Subcutaneous abdominal adipose tissue (tissue), 5 donors: Measurements from ENCODE around the gene CELA3A.
"Not testable (repeated sequence)": the region's sequence is repeated elsewhere in the genome, so short reads cannot be mapped to it uniquely, and the experiment has no call there.

Source experiments
- H3K27ac ChIP-seq: one replicate; pipeline ENCODE4 v1.7.0; 2013; ENCODE audit warnings: low read depth, mild to moderate bottlenecking, inconsistent platforms, low read length, moderate library complexity
- H3K27me3 ChIP-seq, 5 donors: one replicate each; pipeline ENCODE4 v1.7.0; 2013; ENCODE audit warnings: low read length in 5 of 5, inconsistent platforms in 1 of 5; ENCODE audit not compliant: control insufficient read depth in 5 of 5, insufficient read depth in 4 of 5
- H3K36me3 ChIP-seq, 5 donors: one replicate each; pipeline ENCODE4 v1.7.0; 2013; ENCODE audit warnings: low read length in 5 of 5; ENCODE audit not compliant: control insufficient read depth in 5 of 5, insufficient read depth in 5 of 5
- H3K4me1 ChIP-seq, 5 donors: one replicate each; pipeline ENCODE4 v1.7.0; 2013; ENCODE audit warnings: low read length in 5 of 5, mild to moderate bottlenecking in 3 of 5, moderate library complexity in 1 of 5; ENCODE audit not compliant: control insufficient read depth in 5 of 5, insufficient read depth in 5 of 5
- H3K4me3 ChIP-seq, 5 donors: one replicate each; pipeline ENCODE4 v1.7.0; 2013; ENCODE audit warnings: low read length in 5 of 5, low read depth in 1 of 5
- H3K9ac ChIP-seq, 5 donors: one replicate each; pipeline ENCODE4 v1.7.0; 2013; ENCODE audit warnings: low read length in 5 of 5, mild to moderate bottlenecking in 4 of 5, moderate library complexity in 3 of 5
- H3K9me3 ChIP-seq, 5 donors: one replicate each; pipeline ENCODE4 v1.7.0; 2013; ENCODE audit warnings: low read length in 5 of 5; ENCODE audit not compliant: control insufficient read depth in 5 of 5
- donor health status: healthy.
- donor health status: healthy.
- donor health status: healthy.
- donor health status: healthy.
- donor health status: healthy.

CELA3A gene

DNA sequence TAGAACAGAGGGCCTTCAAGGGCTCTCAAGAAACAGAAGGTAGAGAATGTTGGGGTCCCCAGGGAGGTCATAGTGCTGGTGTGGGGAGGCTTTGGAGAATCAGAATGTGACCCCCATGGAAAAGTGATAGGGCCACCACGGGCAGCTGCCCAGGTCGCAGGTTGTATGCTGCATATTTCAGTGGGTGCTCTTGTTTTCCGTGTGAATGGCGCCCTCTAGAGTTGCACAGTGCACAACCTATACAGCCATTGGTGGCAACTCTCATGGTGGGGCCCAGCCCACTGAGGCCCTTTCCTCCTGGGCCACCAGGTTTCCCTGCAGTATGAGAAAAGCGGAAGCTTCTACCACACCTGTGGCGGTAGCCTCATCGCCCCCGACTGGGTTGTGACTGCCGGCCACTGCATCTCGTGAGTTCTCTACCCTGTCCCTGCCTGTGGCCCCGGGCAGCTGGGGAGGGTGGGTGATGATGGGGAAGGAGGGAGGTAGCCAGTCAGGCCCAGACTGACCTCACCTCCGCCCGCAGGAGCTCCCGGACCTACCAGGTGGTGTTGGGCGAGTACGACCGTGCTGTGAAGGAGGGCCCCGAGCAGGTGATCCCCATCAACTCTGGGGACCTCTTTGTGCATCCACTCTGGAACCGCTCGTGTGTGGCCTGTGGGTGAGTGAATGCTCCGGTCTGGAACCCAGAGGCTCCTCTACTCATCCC, 20.8 kb upstream of the CELA3A start:
- not testable (repeated sequence) for H3K4me3 ChIP-seq, H3K27ac ChIP-seq, H3K9ac ChIP-seq, H3K4me1 ChIP-seq, H3K36me3 ChIP-seq, H3K27me3 ChIP-seq, H3K9me3 ChIP-seq

DNA sequence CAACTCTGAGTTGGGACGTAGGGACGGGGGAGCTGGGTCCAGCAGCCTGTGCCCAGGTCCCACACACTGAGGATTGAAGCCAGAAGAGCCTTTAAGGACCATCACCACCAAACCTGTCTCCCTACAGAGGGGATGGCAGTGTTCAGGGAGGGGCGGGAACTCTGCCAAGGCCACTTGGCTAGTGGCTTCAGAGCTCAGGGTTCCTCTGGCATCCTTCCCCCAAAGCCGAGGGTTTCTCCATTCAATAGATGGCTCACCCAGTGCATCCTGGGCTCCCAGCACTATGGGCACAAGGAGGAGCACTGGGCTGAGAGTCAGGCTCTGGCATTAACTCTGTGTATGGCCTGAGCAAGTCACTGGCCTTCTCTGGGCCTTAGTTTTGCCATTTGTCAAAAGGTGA, 20.2 kb upstream of the CELA3A start:
- H3K4me1 ChIP-seq, H3K4me3 ChIP-seq, H3K27ac ChIP-seq, H3K27me3 ChIP-seq, H3K9me3 ChIP-seq, H3K9ac ChIP-seq, H3K36me3 ChIP-seq: not testable (repeated sequence)

DNA sequence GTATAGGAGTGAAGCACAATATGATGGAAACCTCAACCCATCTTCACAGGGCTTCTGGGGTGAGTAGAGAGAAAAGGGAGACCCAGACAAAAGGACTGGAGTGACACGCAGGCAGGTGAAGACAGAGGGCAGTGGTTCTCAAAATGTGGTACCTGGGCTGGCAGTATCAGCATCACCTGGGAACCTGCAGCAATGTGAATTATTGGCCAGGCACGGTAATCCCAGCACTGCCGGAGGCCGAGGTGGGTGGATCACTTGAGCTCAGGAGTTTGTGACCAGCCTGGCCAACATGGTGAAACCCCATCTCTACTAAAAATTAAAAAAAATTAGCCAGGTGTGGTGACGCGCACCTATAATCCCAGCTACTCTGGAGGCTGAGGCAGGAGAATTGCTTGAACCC, 19.3 kb upstream of the CELA3A start:
- not testable (repeated sequence) for H3K4me1 ChIP-seq, H3K4me3 ChIP-seq, H3K27ac ChIP-seq, H3K9ac ChIP-seq, H3K27me3 ChIP-seq, H3K36me3 ChIP-seq, H3K9me3 ChIP-seq

DNA sequence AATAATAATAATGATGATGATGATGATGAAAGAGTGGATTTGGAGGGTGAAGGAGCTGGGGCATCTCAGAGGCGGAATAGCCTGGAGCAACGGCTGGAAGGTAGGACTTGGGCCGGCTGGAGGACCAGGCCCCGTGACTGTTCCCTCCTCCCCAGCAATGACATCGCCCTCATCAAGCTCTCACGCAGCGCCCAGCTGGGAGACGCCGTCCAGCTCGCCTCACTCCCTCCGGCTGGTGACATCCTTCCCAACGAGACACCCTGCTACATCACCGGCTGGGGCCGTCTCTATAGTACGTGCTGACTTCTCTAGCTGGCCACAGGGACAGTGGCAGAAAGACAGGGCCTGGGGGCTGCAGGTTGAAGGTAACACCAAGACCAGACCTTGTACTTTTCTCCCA, 17.9 kb upstream of the CELA3A start:
- not testable (repeated sequence) for H3K27me3 ChIP-seq, H3K9ac ChIP-seq

DNA sequence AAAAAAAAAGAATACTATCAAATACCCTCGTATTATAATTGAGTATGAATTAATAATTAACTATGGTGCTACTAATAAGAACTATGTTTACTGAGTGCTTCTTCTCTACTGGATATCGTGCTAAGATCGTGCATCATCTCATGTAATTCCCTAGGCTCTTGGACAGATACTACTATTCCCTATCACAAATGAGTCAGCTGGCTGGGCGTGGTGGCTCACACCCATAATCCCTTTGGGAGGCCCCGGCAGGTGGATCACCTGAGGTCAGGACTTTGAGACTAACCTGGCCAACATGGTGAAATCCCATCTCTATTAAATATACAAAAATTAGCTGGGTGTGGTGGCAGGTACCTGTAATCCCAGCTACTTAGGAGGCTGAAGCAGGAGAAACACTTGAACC, 15.6 kb upstream of the CELA3A start:
- not testable (repeated sequence) for H3K4me1 ChIP-seq, H3K9ac ChIP-seq, H3K4me3 ChIP-seq, H3K27me3 ChIP-seq, H3K36me3 ChIP-seq, H3K27ac ChIP-seq, H3K9me3 ChIP-seq

More for the DNA sequence above, 17.9 kb upstream of the CELA3A start:
- not testable (repeated sequence) for H3K27ac ChIP-seq, H3K36me3 ChIP-seq, H3K4me3 ChIP-seq, H3K9me3 ChIP-seq, H3K4me1 ChIP-seq

DNA sequence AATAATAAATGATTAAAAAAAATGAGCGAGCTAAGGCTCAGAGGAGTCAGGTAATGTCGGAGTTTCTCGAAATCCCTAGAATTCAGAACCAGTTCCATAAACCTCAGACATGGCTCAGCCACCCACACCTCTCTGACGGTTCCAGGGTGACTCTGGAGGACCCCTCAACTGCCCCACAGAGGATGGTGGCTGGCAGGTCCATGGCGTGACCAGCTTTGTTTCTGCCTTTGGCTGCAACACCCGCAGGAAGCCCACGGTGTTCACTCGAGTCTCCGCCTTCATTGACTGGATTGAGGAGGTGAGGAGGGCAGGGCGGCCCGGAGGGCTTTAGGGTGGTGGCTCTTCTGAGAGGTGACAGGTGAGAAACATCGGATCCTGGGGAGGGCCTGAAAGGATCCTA, 15.1 kb upstream of the CELA3A start:
- H3K9ac ChIP-seq, H3K9me3 ChIP-seq, H3K4me1 ChIP-seq, H3K27me3 ChIP-seq, H3K4me3 ChIP-seq, H3K27ac ChIP-seq, H3K36me3 ChIP-seq: not testable (repeated sequence)

DNA sequence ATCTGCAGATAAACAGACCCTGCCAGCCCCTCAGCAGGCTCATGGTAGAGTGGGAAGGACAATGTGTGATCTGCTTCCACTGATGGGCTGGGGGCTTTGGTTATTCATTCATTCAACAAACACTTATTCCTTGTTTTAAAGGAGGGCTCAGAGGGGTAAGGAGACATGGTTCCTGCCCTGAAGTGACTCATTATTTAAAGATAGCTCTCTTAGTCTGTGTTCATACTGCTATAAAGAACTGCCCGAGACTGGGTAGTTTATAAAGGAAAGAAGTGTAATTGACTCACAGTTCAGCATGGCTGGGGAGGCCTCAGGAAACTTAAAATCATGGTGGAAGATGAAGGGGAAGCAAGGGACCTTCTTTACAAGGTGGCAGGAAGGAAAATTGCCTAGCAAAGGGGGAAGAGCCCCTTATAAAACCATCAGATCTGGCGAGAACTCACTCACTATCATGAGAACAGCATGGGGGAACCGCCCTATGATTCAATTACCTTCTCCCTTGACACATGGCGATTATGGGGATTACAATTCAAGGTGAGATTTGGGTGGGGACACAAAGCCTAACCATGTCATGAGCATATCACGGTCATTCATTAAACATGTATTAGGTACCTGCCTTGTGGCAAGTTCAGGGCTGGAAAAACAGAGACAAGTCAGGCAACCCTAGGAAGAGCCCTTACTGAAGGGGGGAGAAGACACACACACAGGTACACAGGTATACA, 11.6 kb upstream of the CELA3A start:
- not testable (repeated sequence) for H3K9ac ChIP-seq, H3K27ac ChIP-seq, H3K9me3 ChIP-seq, H3K36me3 ChIP-seq, H3K4me1 ChIP-seq, H3K4me3 ChIP-seq, H3K27me3 ChIP-seq

DNA sequence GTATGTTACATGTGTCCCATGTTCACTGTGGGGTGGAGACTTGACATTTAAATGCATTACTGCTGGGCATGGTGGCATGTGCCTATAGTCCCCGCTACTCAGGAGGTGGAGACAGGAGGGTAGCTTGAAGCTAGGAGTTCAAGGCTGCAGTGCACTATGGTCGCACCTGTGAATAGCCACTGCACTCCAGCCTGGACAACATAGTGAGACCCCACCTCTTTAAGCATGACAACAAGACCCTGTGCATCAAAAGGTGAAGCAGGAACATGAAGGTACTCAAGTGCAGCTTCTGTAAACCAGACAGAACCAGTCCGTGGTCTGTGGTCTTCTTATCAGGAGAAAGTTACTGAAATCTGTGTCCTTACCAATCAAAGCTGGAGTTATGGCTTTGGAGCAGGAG, 9.3 kb upstream of the CELA3A start:
- H3K9ac ChIP-seq, H3K27ac ChIP-seq, H3K9me3 ChIP-seq, H3K36me3 ChIP-seq, H3K4me3 ChIP-seq, H3K4me1 ChIP-seq, H3K27me3 ChIP-seq: not testable (repeated sequence)

DNA sequence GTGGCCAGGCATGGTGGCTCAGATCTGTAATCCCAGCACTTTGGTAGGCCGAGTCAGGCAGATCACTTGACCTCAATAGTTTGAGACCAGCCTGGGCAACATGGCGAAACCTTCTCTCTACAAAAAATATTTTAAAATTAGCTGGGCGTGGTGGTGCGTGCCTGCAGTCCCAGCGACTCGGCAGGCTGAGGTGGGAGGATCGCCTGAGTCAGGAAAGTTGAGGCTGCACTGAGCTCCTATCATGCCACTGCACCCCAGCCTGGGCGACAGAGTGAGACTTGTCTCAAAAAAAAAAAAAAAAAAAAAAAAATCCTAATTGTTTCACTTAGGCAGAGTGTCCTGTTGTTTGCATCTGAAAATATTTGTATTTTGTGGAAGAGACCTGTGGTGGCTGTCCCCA, 6.7 kb upstream of the CELA3A start:
- not testable (repeated sequence) for H3K9ac ChIP-seq, H3K27me3 ChIP-seq, H3K4me3 ChIP-seq, H3K27ac ChIP-seq, H3K36me3 ChIP-seq, H3K4me1 ChIP-seq, H3K9me3 ChIP-seq

DNA sequence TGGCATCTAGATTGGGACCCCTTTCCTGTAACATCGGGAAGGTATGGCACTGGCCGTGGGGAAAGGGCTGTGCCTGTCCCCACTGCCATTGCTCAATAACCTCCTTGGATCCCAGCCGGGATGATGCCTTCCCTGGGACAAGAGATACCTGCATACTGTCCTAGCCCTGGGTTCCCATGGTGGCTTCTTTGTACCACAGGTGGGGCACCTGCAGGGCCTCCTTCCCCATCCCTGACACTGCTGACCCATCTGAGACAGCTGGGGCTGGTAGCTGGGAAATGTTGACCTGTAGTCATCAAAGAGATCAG, 4.8 kb upstream of the CELA3A start:
- not testable (repeated sequence) for H3K27ac ChIP-seq, H3K4me1 ChIP-seq, H3K4me3 ChIP-seq, H3K36me3 ChIP-seq, H3K9ac ChIP-seq, H3K27me3 ChIP-seq, H3K9me3 ChIP-seq
